Right atrium auricular region (tissue), 2 donors: ENCODE measurements around the gene CATSPERD. TPM values are rescaled to one million over a fixed set of nuclear protein-coding genes. Genes with fewer than 3 reads are reported as not detected.
"Not testable (repeated sequence)": the region's sequence is repeated elsewhere in the genome, so short reads cannot be mapped to it uniquely, and the experiment has no call there.

Experiments used
- DNase-seq: peaks from one replicate; pipeline ENCODE4 v3.0.0-alpha.2; 2019; ENCODE audit warnings: low spot score
- H3K27ac ChIP-seq, 2 donors: fragments of 200-600 bp; sonication (generic); 1 replicate in 1 of 2; 2 replicates in 1 of 2; pipeline ENCODE4 v1.5.1; 2016 to 2019
- H3K27me3 ChIP-seq, 2 donors: fragments of 200-600 bp; sonication (generic); one replicate each; pipeline versions ENCODE4 v1.5.1 to v1.6.0; 2017 to 2019
- H3K36me3 ChIP-seq: fragments of 200-600 bp; sonication (generic); one replicate; pipeline ENCODE4 v1.5.1; 2016
- H3K4me1 ChIP-seq, 2 donors: fragments of 200-600 bp; sonication (generic); one replicate each; pipeline versions ENCODE4 v1.5.1 to v1.6.0; 2017 to 2019
- H3K4me3 ChIP-seq, 2 donors: fragments of 200-600 bp; sonication (generic); 1 replicate in 1 of 2; 2 replicates in 1 of 2; pipeline ENCODE4 v1.5.1; 2017 to 2019; ENCODE audit warnings: mild to moderate bottlenecking in 1 of 2, moderate library complexity in 1 of 2
- H3K9me3 ChIP-seq, 2 donors: fragments of 200-600 bp; sonication (generic); one replicate each; pipeline ENCODE4 v1.5.1; 2019
- total RNA-seq, 2 donors: library from RNA; depleted of rRNA; stranded (reverse); fragments of >200 nt; gene quantifications; one replicate each; pipeline ENCODE4 v1.1.0, GENCODE V29; 2016
- TF ChIP-seq, protein P1 (sequence below), 2 donors: fragments of 200-600 bp; sonication (generic); IDR thresholded peaks; one replicate each; pipeline ENCODE4 v1.5.1; 2019; ENCODE audit warnings: antibody characterized with exemption in 2 of 2

CATSPERD gene
- total RNA-seq, 2 donors from 2014 or later, result not detected

DNA sequence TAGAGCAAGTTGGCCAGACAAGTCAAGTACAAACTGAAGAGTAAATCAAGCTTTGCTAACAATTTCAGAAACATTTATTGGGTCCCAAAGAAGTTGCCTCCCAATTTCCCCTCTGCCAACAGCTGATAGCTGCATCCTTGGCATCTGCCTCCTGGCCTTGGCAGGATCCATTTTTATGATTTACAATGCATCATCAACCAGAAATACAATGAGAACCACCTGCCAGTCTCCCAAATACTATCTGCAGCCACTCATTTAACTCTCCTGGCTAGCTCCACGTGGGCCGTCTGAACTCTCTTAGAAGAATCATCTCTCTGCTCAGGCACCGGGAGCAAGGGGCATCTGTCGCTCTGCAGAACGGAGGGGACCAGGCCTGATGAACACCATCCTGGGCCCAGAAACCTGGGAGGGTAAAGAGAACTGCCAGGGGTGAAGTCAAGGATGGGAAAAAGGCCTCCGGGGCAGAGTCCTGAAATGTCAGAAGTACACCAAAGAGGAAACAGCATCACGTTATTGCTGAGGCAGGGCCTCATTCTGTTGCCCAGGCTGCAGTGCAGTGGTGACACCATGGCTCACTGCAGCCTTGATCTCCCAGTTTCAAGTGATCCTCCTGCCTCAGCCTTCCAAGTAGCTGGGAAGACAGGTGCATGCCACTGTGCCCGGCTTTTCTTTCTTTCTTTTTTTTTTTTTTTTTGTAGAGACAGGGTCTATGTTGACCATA, 3.1 kb upstream of the CATSPERD start:
- no peaks in the 10 kb centered on the region for H3K9me3 ChIP-seq
- H3K4me1 ChIP-seq, result peaks cover 0 to 23% of the 10 kb centered on the region in 2 donors
- H3K27me3 ChIP-seq, result no peaks in the 10 kb centered on the region
- H3K27ac ChIP-seq, result no peak overlapping the region
- peaks cover 10% of the 10 kb centered on the region for H3K36me3 ChIP-seq
- DNase-seq, result no peak
- no peak overlapping the region for H3K4me3 ChIP-seq
- TF ChIP-seq, protein P1, sequence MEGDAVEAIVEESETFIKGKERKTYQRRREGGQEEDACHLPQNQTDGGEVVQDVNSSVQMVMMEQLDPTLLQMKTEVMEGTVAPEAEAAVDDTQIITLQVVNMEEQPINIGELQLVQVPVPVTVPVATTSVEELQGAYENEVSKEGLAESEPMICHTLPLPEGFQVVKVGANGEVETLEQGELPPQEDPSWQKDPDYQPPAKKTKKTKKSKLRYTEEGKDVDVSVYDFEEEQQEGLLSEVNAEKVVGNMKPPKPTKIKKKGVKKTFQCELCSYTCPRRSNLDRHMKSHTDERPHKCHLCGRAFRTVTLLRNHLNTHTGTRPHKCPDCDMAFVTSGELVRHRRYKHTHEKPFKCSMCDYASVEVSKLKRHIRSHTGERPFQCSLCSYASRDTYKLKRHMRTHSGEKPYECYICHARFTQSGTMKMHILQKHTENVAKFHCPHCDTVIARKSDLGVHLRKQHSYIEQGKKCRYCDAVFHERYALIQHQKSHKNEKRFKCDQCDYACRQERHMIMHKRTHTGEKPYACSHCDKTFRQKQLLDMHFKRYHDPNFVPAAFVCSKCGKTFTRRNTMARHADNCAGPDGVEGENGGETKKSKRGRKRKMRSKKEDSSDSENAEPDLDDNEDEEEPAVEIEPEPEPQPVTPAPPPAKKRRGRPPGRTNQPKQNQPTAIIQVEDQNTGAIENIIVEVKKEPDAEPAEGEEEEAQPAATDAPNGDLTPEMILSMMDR (IDR thresholded peaks at IDR 0.05), result no peak

DNA sequence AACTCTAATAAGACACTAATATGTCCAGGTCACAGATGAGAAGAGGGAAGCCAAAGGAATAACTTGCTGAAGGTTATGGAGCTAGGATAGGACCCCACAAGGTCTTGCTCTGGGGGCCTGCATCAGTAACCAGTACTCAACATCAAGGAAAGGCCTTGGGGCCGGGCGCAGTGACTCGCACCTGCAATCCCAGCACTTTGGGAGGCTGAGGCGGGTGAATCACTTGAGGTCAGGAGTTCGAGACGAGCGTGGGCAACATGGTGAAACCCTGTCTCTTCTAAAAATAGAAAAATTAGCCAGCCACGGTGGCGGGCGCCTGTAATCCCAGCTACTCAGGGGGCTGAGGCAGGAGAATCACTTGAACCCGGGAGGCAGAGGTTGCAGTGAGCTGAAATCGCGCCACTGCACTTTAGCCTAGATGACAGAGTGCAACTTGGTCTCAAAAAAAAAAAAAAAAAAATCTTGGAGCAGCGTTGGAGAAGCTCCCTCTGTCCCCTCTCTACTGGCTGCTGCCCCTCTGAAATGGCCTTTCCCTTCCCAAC, 2.3 kb upstream of the CATSPERD start:
- DNase-seq, result no peak
- Histone ChIP-seq H3K4me1 (peaks cover 0 to 23% of the 10 kb centered on the region in 2 donors), H3K9me3 (no peaks in the 10 kb centered on the region), H3K27me3 (no peaks in the 10 kb centered on the region), H3K4me3 (no peak overlapping the region), H3K36me3 (peaks cover 2% of the 10 kb centered on the region), H3K27ac (peak overlapping the region in 1 of 2 donors; percentile 96)
- TF ChIP-seq, protein P1 (IDR thresholded peaks at IDR 0.05), result no peak

DNA sequence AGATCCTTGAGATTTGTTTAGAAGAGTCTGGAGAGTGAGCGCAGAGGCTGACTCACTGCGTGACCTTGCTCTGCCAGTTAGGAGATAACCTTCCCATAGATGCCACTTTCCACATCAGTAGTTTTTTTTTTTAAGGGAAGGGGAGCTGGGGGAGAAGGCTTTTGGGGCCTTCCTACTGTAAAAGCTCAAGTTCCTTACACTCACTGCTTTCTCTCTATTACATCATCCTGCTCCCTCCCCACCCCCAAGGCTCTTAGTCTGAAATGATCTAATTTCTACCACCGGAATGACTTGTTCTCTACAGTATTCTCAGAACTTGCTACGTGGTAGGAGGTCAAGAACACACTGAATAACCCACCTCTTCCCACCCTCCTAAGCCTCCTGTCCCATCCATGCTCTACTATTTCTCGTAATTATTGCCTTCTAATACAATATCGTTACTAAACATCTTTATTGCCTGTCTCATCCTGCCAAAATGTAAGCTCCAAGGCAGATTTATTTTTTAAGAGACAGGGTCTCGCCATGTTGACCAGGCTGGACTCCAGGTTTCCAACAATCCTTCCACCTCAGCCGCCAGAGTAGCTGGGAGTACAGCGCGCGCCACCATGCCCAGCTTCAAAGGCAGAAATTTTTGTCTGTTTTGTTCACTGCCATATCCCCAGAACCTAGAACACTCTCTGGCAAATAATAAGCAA, 1.7 kb upstream of the CATSPERD start:
- Histone ChIP-seq H3K4me1 (peaks cover 0 to 23% of the 10 kb centered on the region in 2 donors), H3K27me3 (no peaks in the 10 kb centered on the region), H3K27ac (peak overlapping the region; percentile 96 to 97), H3K36me3 (no peaks in the 10 kb centered on the region), H3K9me3 (no peaks in the 10 kb centered on the region), H3K4me3 (peak overlapping the region; percentile 93 to 97)
- TF ChIP-seq, protein P1 (IDR thresholded peaks at IDR 0.05), result no peak
- DNase-seq, result no peak

DNA sequence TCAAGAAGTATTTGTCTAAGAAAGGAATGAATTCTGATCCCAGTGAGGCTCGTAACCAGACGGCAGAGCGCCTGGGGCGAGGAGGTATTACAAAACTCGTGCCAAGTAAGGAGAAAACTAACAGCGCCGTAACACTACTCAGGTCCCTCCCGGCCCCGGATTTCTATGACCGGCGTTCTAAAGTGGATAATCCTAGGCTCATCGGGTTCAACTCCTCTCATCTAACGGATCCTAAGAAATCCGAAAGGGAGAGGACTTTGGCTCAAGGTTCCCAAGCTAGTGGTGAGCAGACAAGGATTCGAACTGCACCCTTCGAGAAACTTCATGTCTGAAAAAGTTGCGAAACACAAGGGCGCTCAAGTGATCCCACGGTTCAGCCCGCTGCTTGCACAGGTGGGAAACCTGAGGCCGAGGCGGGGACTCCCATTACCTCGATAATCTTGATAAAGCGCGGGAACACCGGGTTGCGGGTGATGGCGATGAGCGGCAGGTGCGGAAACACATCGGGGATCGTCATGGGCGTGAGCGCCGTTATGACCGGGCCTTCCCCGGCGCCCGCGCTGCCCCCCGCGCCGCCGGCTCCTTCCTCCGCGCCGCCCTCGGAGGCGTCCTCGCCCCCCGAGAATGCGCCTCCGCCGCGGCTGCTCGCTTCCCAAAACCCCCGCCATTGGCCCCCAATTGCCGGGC, 1.0 kb upstream of the CATSPERD start:
- H3K27me3 ChIP-seq, result no peaks in the 10 kb centered on the region
- peaks cover 0 to 23% of the 10 kb centered on the region in 2 donors for H3K4me1 ChIP-seq
- H3K4me3 ChIP-seq, result peak overlapping the region; percentile 93 to 97
- H3K9me3 ChIP-seq, result no peaks in the 10 kb centered on the region
- peak overlapping the region; percentile 96 to 97 for H3K27ac ChIP-seq
- TF ChIP-seq, protein P1 (IDR thresholded peaks at IDR 0.05), result no peak
- no peaks in the 10 kb centered on the region for H3K36me3 ChIP-seq
- DNase-seq, result no peak

DNA sequence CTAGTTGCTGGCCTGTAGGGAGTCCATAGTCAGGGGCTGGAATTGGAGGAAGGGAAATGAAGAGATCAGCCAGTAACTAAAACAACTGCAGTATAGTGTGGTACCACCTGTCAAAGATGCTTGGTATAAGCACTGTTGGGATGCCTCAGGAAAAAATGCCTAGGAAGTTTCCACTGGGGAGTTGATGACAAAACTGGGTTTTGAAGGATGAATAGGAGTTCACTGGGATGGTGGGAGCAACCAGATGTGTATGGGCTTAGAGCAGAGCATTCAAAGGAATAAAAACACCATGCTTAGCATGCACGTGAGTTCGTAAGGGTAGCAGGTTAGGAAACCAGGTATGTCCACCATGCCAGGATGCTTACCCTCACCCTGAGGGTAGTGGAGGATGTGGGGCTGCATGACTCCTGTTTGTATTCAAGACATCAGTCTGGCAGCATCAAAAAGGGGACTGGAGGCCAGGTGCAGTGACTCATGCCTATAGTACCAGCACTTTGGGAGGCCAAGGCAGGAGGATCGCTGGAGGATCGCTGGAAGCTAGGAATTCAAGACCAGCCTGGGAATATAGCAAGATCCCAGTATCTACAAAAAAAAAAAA, 7.1 kb downstream of the CATSPERD start:
- Histone ChIP-seq H3K27me3 (no peaks in the 10 kb centered on the region), H3K4me3 (no peak overlapping the region), H3K9me3 (peaks cover 0 to 18% of the 10 kb centered on the region in 2 donors), H3K4me1 (no peaks in the 10 kb centered on the region), H3K27ac (no peak overlapping the region), H3K36me3 (no peaks in the 10 kb centered on the region)
- no peak for DNase-seq
- TF ChIP-seq, protein P1 (IDR thresholded peaks at IDR 0.05), result no peak

DNA sequence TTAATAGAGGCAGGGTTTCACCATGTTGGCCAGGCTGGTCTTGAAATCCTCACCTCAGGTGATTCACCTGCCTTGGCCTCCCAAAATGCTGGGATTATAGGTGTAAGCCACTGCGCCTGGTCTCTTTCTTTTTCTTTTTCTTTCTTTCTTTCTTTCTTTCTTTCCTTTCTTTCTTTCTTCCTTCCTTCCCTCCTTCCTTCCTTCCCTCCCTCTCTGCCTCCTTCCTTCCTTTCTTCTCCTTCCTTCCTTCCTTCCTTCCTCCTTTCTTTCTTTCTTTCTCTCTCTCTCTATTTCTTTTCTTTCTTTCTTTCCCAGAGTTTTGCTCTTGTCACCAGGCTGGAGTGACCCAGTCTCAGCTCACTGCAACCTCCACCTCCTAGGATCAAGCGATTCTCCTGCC, 12.7 kb downstream of the CATSPERD start:
- H3K27ac ChIP-seq, H3K4me1 ChIP-seq: not testable (repeated sequence)

More for the DNA sequence above, 12.7 kb downstream of the CATSPERD start:
- not testable (repeated sequence) for H3K4me3 ChIP-seq, H3K27me3 ChIP-seq, H3K36me3 ChIP-seq, DNase-seq
- peaks cover 0 to 18% of the 10 kb centered on the region in 2 donors for H3K9me3 ChIP-seq
